PFSK-1 (cell line): Measurements from ENCODE around the gene KCNQ1.

Experiments used
- FOXP2 ChIP-seq: optimal IDR thresholded peaks from 2 replicates; pipeline ENCODE3; 2011; ENCODE audit warnings: borderline replicate concordance, control low read depth, inconsistent platforms; ENCODE audit not compliant: insufficient read depth; ENCODE audit errors: extremely low read length, extremely low read depth
- POLR2AphosphoS5 ChIP-seq: IDR thresholded peaks from 2 replicates; pipeline ENCODE4 v1.6.1; 2012; ENCODE audit warnings: low read depth, mild to moderate bottlenecking, control low read depth, low read length, moderate library complexity
- SIN3A ChIP-seq: IDR thresholded peaks from 2 replicates; pipeline ENCODE4 v1.6.1; 2012; ENCODE audit warnings: mild to moderate bottlenecking, low read length, moderate library complexity, borderline replicate concordance; ENCODE audit not compliant: insufficient read depth
- TAF1 ChIP-seq: IDR thresholded peaks from 2 replicates; pipeline ENCODE4 v1.6.1; 2012; ENCODE audit warnings: low read length, control low read depth, borderline replicate concordance; ENCODE audit not compliant: insufficient read depth
- TF ChIP-seq, protein P1 (sequence below), 2 experiments: IDR thresholded peaks; 2 replicates each; pipeline versions ENCODE4 v1.6.1 to v1.8.0; 2011 to 2012; ENCODE audit warnings: low read depth in 2 of 2, low read length in 2 of 2, control low read depth in 1 of 2, inconsistent platforms in 1 of 2, mild to moderate bottlenecking in 1 of 2, moderate library complexity in 1 of 2; ENCODE audit not compliant: insufficient read depth in 1 of 2

Gene KCNQ1

DNA sequence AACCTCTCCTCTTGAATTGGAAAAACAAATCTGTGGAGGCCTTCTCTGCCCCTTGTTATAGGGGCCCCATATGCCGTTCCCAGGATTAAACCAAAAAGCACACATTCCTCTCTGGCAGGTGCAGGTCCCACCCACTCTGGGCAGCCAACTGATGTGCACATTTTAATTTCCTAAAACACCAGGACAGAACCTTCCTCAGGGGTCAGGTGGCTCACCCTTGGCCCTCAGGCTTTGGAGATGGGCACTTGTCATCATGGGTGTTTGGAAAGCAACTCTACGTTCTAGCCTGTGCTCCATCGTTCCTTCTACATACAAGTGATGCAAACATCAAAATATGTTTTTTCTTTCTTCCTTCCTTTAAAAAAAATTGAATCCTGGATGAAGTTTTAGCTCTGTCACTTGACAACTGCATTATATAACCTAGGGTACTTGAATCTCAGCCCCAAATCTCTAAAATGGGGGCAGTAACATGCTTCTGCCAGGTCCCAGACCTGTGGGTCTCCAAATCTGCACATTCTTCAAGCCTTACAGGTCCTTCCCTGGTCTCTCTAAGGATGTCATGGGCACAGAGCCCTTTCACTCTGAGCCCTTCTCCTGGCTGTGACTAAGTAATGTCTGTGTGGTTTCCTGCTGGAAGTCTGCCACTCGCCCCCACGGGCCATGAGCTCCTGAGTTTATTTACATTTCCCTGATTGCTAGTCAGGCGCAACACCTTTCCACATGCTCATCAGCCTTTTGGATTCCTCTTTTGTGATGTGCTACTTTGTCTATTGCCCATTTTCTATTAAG lies 211.2 kb downstream of the KCNQ1 start:
- TF ChIP-seq POLR2AphosphoS5, result no peak
- TF ChIP-seq TAF1, result no peak
- no peak for TF ChIP-seq FOXP2
- TF ChIP-seq, protein P1, sequence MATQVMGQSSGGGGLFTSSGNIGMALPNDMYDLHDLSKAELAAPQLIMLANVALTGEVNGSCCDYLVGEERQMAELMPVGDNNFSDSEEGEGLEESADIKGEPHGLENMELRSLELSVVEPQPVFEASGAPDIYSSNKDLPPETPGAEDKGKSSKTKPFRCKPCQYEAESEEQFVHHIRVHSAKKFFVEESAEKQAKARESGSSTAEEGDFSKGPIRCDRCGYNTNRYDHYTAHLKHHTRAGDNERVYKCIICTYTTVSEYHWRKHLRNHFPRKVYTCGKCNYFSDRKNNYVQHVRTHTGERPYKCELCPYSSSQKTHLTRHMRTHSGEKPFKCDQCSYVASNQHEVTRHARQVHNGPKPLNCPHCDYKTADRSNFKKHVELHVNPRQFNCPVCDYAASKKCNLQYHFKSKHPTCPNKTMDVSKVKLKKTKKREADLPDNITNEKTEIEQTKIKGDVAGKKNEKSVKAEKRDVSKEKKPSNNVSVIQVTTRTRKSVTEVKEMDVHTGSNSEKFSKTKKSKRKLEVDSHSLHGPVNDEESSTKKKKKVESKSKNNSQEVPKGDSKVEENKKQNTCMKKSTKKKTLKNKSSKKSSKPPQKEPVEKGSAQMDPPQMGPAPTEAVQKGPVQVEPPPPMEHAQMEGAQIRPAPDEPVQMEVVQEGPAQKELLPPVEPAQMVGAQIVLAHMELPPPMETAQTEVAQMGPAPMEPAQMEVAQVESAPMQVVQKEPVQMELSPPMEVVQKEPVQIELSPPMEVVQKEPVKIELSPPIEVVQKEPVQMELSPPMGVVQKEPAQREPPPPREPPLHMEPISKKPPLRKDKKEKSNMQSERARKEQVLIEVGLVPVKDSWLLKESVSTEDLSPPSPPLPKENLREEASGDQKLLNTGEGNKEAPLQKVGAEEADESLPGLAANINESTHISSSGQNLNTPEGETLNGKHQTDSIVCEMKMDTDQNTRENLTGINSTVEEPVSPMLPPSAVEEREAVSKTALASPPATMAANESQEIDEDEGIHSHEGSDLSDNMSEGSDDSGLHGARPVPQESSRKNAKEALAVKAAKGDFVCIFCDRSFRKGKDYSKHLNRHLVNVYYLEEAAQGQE (IDR thresholded peaks at IDR 0.05; ENCODE audit: insufficient read depth in 1 of 2, low read depth in 2 of 2, low read length in 2 of 2), result no peak
- TF ChIP-seq SIN3A, result no peak

DNA sequence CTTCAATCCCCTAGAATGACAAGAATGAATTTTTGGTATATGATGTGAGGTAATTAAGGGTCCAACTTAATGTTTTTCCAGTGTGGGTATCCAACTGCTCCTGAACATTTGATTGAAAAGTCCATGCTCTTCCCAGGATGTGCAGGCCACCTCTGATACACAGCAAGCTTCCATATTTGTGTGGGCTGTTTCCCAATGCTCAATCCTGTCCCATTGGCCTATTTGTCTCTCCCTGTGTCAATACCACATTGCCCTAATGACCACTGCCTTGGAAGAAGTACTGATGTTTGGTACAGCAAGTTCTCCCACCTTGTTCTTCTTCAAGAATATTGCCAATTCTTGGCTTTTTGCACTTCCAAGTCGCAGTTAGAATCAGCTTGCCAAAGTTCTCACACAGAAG lies 212.1 kb downstream of the KCNQ1 start:
- TF ChIP-seq, protein P1 (IDR thresholded peaks at IDR 0.05; ENCODE audit: insufficient read depth in 1 of 2, low read depth in 2 of 2, low read length in 2 of 2), result no peak
- no peak for TF ChIP-seq TAF1
- TF ChIP-seq SIN3A, result no peak
- TF ChIP-seq POLR2AphosphoS5, result no peak
- TF ChIP-seq FOXP2, result no peak

DNA sequence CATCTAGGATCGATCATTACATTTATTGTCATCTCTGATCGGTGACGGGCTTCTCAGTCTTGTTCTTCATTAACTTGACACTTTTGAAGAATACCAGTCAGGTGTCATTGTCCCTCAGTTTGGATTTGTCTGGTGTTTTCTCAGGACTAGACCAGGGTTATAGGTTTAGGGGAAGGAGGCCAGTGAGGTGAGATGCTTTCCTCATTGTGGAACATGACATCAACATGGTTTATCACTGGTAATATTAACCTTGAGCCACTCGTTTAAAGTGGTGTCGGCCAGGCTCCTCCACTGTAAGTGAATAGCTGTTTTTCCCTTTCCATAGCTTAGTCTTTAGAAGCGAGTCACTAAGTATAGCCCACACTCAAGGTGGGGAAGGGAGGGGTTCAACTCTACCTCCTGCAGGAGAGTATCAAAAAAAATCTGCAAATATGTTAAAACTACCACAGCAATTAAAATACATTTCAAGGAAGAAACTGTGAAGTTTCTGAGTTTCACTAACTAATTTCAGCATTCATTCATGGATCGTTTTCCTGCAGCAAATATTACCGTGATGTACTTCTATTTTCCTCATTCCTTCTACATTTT lies 213.0 kb downstream of the KCNQ1 start:
- TF ChIP-seq SIN3A, result no peak
- no peak for TF ChIP-seq TAF1
- TF ChIP-seq, protein P1 (IDR thresholded peaks at IDR 0.05; ENCODE audit: insufficient read depth in 1 of 2, low read depth in 2 of 2, low read length in 2 of 2), result no peak
- no peak for TF ChIP-seq POLR2AphosphoS5
- no peak for TF ChIP-seq FOXP2

DNA sequence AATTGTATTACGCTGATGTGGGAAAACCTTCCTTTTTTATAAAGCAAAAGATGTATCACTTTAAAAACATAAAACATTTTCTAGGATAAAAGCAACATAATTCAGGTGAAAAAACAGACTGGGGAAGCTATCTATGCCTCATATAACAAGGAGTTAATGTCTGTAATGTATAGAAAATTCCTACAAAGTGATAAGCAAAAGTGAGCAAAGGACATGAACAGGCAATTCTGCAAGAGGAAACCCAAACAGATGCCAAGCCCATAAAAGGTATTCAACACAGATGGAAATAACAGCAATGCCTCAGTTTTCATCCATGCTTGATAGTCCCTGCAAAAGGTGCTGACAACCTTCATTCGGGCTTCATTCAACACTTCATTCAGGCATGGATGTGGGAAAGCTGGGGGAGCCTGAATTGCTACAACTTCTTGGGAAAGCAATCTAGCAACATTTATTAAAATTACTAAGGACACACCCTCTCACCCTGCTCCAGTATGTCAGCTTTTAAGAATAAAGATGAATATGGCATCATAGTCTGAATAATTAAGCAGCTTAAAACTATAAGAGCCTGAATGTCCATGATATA lies 215.6 kb downstream of the KCNQ1 start:
- TF ChIP-seq POLR2AphosphoS5, result no peak

DNA sequence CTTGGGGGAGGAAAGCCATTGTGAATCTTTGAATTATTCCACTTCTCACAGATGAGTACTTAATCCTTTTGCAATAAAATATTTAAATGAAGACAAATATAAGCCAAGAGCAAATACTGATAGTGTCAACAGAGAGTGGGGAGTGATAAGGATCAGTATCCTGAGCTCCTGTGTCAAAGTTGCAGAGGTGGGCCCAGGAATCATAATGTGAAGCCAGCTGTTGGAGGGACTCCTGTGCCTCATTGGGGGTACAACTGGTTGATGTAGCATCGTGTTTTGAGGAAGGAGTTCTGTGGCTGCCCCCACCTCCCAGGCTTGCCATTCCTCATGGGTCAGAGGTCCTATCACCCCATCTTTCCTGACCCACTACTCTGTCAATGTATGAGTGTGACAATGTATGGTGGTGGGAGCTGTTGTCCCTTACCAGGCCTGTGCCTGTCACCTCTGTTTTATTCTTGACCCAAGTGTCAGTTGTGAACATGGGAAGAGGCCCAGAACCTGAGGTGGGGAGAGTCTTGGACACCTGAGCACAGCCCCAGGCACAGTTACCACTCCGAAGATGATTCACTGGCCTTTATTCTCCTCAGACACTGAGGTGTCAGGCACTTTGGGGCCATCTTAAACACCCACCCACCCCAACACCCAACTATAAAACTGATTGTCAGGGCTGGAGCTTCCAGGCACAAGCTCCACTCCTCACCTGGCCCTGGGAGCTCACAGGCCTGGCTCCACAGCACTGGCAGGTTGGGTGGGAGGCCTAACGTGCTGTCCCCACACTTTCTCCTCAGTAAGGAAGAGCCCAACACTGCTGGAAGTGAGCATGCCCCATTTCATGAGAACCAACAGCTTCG lies 216.6 kb downstream of the KCNQ1 start:
- TF ChIP-seq FOXP2, result no peak
- TF ChIP-seq POLR2AphosphoS5, result no peak
- TF ChIP-seq, protein P1 (IDR thresholded peaks at IDR 0.05; ENCODE audit: insufficient read depth in 1 of 2, low read depth in 2 of 2, low read length in 2 of 2), result no peak
- no peak for TF ChIP-seq TAF1
- no peak for TF ChIP-seq SIN3A
